ENCODE results near the gene ANKRD33B.

ANKRD33B gene

GRCh38 chr5:10690460-10691440 is 126.9 kb downstream of the ANKRD33B start:
- no peak for DNase-seq (ENCODE audit: low read depth in 1 of 2, low spot score in 1 of 2)

GRCh38 chr5:10691826-10692785 is 128.2 kb downstream of the ANKRD33B start:
- DNase-seq (ENCODE audit: low read depth in 1 of 2, low spot score in 1 of 2): no peak

GRCh38 chr5:10695055-10695649 is 131.3 kb downstream of the ANKRD33B start:
- DNase-seq (ENCODE audit: low read depth in 1 of 2, low spot score in 1 of 2): no peak

GRCh38 chr5:10695759-10696543 is 132.1 kb downstream of the ANKRD33B start:
- DNase-seq (ENCODE audit: low read depth in 1 of 2, low spot score in 1 of 2): no peak

- DNase-seq (ENCODE audit: low read depth in 1 of 2, low spot score in 1 of 2): no peak
Measured at GRCh38 chr5:10699281-10699874, 135.5 kb downstream of the ANKRD33B start.

- no peak for DNase-seq (ENCODE audit: low read depth in 1 of 2, low spot score in 1 of 2)
Measured at GRCh38 chr5:10699987-10700386, 136.1 kb downstream of the ANKRD33B start.

GRCh38 chr5:10700516-10700915 is 136.6 kb downstream of the ANKRD33B start:
- no peak for DNase-seq (ENCODE audit: low read depth in 1 of 2, low spot score in 1 of 2)

- no peak for DNase-seq (ENCODE audit: low read depth in 1 of 2, low spot score in 1 of 2)
Measured at GRCh38 chr5:10701567-10702039, 137.7 kb downstream of the ANKRD33B start.

- no peak for DNase-seq (ENCODE audit: low read depth in 1 of 2, low spot score in 1 of 2)
Measured at GRCh38 chr5:10702040-10702629, 138.3 kb downstream of the ANKRD33B start.

GRCh38 chr5:10702911-10703491 is 139.1 kb downstream of the ANKRD33B start:
- DNase-seq (ENCODE audit: low read depth in 1 of 2, low spot score in 1 of 2): no peak

GRCh38 chr5:10703676-10704075 is 139.8 kb downstream of the ANKRD33B start:
- DNase-seq (ENCODE audit: low read depth in 1 of 2, low spot score in 1 of 2): no peak

- DNase-seq (ENCODE audit: low read depth in 1 of 2, low spot score in 1 of 2): no peak
Measured at GRCh38 chr5:10704949-10705621, 141.2 kb downstream of the ANKRD33B start.

- DNase-seq (ENCODE audit: low read depth in 1 of 2, low spot score in 1 of 2): no peak
Measured at GRCh38 chr5:10705747-10706146, 141.9 kb downstream of the ANKRD33B start.

- no peak for DNase-seq (ENCODE audit: low read depth in 1 of 2, low spot score in 1 of 2)
Measured at GRCh38 chr5:10706326-10706725, 142.5 kb downstream of the ANKRD33B start.
